ENCODE data around the gene RUVBL2.

The RUVBL2 gene

DNA sequence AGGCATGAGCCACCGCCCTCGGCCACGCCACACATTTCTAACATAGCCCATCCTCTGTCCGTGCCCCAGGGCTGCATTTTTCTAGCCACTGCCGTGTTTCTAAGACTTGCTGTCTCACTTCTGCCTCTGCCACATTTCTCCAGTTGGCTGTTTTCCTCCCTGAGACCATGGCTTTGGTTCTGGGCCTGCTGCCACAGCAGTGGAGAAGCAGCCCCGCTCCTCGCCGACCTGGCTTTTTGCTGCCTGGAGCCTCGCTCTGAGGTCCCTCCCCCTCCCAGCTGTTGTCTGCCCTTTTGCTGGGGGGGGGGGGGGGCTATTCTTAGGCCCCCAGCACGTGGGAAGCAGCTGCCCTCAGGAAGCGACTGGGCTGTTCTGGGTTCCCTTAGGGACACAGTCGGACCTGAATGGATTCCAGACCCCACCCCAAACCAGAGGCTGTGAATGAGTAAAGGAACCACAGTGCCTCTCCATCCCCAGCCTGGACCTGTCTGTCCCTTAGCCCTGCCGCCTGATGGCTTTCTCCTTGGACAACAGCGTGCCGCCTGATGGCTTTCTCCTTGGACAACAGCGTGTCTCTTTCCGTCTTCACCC lies 3.9 kb upstream of the RUVBL2 start:
- DNase-seq = no peak

DNA sequence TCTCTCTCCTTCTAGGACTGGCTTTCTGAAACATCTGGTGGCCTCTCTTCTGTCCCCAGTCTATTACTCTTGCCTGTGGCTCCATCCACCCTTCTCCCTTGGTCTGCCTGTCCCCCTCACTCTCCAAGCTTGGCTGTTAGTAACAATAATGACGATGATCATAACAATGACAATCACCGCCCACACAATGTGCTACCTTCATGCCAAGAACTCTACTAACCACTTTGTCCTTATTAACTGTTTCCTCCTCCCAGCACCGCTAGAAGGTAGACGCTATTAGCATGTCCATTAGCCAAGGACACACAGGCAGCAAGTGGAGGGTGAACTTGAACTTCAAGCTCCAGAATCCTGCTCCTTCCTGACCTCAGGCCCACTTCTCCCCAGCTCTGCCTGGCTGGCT lies 3.3 kb upstream of the RUVBL2 start:
- DNase-seq = no peak

DNA sequence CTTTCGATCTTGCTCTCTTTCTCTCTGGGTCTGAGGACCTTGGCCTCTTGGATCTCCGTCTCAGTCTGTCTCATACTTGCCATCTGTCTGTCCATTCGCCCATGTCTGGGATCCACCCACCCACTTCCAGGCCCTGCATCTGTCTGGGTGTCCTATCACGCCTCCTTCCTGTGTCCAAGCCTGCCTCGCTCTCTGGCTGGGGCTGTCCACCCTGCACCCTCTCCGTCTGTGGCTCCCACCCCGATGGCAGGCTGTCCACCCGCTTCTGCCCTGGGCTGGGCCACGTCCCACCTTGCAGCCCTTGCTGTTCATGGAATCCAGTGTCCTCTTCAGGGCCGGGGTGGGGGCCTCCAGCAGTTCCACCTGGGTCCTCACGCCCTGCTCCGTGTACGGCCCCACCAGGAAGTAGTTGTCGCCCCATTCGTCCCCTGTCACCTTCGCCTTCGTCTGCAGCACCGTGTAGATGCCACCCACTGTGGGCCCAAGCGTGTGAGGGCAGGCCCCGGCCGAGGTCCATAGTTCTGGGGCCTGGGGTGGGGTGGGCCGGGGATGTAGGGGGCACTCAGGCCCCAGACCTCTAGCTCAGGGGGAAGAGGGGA lies 2.6 kb upstream of the RUVBL2 start:
- no peak for DNase-seq

DNA sequence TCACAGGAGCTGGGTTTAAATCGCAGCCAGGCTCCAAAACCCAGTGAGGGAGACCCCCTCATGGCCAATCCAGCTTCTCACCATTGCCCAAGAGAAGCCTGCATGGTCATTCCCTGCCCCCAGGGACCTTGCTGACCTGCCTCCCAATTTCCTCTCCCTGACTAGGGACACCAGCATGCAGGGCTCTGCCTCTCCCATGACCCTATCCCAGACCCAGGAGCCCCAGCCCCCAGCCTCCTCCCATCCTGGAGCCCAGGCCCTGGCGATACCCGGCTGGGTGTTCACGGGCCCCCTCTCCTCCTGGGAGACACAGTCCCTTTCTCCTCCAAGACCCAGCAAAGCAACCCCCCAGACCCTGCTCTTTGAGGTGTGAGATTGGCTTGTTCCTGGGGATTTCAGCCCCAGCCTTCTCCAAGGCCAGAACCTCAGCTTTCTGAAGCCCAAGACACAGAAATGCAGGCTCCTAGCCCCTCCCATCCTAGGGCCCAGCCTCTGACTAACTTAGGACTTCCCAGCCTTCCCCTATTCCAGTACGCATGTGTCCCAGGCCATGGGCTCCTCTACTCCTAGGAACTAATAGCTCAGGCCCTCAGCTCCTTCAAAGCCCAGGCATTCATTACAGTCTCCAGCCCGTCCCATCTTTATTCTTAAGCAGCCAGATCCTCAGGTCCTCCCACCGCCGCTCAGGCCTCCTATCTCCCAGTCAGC lies 1.7 kb upstream of the RUVBL2 start:
- DNase-seq = peak; percentile 88

DNA sequence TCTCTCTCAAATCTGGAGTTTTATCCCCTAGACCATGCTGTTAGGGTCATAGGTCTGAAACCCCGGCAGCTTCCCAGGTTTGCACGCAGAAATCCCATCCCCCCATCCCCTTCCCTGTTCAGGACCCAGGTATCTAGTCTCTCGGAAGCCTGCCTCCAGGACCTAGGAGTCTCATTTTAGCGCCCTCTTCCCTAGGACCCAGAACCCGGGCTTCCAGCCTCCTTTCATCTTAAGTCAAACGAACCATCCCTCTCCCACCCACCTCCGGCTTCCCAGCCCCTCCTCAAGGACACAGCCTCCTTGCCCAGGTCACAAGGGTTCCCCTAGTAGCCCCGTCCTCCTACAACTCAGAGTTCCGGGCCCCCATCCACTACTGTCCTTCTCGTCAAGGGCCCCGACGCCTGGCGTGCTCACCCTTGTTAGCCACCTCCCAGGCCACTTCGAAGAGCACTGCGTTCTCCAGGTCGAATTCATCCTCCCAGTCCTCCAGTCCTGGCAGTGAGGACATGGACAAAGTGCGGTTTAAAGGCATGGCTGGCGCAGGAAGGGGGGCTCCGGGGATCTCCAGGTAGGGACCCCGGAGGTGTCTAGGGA lies 1.0 kb upstream of the RUVBL2 start:
- DNase-seq = no peak

DNA sequence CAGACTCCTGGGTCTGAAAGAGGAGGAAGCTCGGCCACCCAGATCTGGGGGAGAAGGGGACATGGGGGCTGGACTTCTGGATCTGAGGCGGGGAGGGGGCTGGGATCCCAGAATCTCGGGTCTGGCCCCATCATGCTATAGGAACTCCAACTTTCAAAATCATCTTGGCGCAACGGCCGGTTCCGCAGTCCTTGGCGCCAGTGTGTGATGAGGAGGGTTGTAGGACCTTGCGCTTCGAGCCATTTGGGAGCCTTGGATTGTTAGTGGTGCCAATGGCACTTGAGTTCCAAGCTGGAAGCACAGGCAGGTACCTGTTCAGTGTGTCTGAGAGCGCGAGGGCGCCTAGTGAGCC lies 324 bp downstream of the RUVBL2 start:
- DNase-seq = no peak

DNA sequence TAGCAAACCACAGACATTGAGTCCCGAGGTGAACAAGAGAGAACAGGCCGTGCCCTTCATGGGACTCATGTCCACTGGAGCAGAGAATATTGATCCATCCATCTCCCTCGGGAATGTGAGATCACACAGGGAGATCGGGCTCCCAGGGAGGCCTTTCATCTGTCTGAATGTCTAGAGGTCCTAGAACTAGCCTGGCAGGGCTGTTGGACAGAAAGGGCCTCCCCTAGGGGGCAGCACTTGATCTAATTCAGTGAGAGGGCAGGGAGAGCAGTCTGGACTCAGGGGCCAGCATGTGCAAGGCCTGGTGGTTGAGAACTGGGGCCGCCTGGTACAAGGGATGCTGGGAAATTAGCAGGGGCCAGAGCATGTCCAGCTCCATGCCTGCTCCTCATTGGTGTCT lies 4.3 kb downstream of the RUVBL2 start:
- peak; percentile 71 for DNase-seq

DNA sequence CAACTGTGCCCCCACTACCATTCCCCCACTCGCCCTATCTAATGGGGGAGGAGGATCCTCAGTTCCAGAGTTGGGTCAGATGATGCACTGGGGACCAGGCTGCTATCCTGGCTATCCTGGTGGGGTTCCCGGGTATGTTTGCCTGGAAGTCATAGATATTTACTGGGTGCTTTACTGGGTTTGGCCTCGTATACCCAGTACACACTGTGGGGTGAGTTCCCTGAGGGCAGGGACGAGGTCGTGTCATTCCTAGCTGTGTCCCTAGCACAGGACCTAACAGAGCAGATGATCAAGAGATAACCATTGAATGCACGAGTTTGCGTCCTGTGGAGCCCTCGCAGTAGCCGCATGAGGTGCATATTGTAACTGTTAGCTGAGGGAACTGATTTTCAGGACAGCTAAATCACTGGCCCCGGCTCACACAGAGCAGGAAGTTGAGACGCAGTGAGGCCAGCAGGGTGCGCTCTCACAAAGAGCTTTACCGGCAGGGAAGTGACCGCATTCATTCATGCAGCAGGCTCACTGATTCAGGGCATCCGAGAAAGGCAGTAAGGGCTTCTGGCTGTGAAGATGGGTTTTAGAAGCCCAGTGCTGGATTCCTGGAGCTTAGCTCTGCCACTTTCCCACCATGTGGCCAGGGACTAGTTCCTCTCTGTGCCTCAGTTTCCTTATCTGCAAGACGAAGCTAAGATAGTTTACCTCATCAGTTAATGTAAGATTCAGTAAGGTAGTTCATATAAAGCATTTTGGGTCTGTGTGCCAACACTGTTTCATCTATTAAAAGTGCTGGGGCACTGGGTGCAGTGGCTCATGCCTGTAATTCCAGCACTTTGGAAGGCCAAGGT lies 6.0 kb downstream of the RUVBL2 start:
- DNase-seq = peak; percentile 67

DNA sequence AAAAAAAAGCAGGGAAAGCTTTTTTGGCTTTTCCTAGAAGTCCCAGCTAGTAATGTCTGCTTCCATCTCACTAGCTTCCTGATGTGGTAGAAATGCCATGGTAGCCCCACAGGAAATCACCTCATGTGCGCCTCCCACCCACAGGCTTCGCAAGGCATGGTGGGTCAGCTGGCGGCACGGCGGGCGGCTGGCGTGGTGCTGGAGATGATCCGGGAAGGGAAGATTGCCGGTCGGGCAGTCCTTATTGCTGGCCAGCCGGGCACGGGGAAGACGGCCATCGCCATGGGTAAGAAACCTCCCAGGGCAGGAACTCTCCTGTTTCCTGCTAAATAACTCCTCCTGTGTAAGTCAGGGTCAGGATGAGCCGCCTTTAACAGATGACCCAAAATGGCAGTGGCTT lies 10.4 kb downstream of the RUVBL2 start:
- no peak for DNase-seq

DNA sequence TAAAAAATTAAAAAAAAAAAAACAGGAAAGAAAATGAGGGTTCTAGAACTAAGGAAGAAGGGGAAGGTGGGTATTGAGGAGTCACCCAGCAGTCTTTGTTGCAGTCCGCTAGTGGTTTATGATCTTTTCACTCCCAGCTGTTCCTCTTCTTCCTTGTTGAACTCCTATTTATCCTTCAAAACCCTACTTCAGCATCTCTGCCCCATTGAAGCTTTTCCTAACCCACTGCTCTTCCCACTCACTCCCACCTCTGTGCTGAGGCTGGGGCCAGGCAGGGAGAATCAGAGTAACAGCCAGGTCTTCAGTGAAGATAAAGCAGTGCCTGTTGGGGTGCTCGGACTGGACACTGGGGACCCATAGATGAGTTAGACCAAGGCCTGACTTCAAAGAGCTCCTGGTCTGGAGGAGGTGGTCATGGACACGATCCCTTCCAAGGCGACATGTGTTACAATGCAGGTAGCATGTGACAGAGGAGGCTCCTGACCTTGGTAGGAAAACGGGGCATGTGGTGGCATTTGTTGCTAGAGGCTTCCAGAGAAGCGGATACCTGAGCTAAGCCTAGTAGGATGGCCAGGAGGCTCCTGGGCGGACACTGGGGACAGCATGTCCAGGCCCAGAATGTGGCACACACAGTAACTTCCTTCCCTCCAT lies 11.4 kb downstream of the RUVBL2 start:
- DNase-seq = no peak

DNA sequence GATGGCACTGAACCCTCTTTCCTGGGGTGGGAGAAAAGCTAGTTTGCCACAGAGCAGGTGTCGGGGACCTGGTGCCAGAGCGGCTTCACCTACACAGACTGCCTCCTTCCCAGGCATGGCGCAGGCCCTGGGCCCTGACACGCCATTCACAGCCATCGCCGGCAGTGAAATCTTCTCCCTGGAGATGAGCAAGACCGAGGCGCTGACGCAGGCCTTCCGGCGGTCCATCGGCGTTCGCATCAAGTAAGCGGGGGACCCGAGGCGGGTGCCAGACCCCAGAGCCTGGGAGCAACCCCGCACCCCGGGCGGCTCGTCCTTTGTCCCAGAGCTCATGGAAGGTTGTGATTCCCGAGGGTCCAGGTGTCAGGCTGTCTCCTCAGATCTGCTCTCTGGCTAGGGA lies 13.2 kb downstream of the RUVBL2 start:
- DNase-seq = no peak

DNA sequence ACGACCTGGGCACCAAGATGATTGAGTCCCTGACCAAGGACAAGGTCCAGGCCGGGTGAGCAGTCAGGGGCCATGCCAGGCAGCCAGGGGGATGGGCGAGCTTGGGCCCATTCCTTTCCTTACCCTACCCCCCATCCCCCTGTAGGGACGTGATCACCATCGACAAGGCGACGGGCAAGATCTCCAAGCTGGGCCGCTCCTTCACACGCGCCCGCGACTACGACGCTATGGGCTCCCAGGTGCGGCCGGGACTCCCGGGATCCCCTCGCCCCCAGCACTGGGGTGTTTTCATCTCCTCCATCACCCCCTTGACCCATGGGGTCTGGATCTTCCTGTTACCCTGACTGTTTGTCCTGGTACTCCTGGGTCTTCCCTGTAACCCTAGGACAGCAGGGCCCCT lies 16.1 kb downstream of the RUVBL2 start:
- no peak for DNase-seq

DNA sequence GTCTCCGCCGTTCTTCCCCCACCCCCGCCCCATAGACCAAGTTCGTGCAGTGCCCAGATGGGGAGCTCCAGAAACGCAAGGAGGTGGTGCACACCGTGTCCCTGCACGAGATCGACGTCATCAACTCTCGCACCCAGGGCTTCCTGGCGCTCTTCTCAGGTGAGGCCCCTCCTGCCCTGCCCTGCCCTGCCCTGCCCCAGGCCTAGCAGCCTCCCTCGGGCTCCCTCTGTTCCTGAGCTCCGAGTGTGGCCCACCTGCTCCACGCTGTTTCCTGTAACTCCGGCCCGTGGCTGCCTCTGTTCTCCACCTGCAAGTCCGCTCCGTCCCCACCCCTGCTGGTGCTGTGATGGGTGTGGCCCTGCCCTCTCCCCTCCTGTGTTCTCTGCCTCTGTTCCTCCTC lies 16.8 kb downstream of the RUVBL2 start:
- no peak for DNase-seq

DNA sequence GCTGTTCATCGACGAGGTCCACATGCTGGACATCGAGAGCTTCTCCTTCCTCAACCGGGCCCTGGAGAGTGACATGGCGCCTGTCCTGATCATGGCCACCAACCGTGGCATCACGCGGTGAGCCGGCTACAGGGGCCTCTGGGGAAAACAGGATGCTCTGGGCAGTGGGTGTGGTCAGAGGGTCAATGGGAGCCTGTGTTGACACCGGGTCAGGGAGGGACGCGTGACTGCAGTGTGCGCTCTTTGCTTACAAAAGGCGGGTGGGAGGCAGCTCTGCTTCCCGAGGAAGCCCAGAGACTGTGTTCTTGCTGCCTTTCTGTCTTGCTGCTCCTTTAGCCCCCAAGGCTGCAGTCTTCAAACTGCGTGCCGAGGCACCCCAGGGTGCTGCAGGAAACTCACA lies 17.5 kb downstream of the RUVBL2 start:
- DNase-seq = no peak

DNA sequence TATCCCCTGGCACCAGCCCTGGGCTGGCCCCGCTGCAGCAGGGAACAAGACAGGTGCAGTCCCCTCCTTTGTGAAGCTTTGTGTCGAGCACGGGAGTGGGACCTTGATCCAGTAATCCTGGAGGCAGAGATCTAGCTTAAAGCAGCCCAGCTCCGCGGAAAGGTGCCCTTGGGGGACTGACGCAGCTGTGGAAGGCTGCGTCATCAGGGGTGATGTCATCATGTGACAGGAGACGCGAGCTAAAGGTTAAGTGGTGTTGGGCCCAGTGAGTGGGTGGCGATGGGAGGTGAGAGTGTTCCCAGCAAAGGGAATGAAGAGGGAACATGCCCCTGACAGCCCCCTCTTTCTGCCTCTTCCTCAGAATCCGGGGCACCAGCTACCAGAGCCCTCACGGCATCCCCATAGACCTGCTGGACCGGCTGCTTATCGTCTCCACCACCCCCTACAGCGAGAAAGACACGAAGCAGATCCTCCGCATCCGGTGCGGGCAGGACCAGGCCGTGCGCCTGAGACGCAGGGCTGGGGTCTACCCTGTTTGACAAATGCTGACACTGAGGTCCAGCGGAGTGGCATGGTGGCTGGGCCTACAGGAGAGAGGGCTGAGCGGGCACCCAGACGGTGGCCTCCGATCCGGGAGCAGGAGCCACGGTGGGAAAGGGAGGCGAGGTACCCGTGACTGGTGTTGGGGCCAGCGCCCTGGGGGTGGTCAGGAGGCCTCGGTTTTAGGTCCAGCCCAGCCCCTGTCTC lies 20.6 kb downstream of the RUVBL2 start:
- DNase-seq = peak; percentile 49

DNA sequence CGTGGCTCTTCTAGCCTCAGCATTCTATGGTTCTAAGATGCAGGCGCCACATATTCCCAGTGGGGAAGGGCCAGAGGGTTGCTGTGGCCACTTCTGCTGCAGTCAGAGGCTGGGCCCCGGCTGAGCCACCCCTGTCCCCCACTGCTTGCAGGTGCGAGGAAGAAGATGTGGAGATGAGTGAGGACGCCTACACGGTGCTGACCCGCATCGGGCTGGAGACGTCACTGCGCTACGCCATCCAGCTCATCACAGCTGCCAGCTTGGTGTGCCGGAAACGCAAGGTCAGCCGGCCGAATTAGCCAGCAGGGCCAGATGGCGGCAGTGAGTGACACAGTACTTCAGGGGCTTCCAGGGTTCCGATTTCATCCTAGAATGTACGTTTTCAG lies 21.2 kb downstream of the RUVBL2 start:
- no peak for DNase-seq

DNA sequence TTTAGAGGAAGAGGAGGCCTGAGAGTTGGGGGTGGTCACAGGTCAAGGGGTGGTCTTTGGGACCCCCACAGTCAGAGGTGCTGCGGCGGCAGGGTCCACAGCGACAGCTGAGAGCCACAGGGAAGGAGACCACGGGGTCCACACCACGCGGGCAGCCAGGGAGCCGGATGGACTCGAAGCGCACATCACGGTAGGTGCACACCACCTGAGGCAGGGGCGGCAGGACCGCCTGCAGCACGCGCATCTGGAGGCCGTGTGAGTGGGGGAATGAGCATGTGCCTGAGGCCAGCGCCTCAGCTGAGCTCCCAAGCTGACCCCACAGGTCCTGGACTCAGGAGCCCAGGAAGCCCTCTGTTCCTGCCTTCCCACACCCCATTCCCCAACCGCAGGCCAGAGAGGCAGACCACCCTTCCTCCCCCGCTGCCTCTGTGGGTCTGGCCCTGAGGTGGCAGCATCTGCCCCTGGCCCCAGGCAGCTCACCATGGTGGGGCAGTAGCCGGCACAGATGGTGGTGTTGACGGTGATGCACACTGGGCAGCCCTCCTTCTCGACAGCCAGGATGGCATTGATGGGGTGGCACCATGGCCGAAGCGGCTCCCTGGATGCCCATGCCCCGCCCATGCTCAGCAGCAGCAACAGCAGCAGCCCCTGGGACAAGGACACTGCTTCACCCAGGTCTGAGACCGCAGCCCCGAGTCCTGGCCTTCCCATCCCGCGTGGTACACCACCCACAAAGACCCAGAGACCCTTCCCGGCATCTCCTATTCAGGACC lies 22.6 kb downstream of the RUVBL2 start:
- DNase-seq = no peak

DNA sequence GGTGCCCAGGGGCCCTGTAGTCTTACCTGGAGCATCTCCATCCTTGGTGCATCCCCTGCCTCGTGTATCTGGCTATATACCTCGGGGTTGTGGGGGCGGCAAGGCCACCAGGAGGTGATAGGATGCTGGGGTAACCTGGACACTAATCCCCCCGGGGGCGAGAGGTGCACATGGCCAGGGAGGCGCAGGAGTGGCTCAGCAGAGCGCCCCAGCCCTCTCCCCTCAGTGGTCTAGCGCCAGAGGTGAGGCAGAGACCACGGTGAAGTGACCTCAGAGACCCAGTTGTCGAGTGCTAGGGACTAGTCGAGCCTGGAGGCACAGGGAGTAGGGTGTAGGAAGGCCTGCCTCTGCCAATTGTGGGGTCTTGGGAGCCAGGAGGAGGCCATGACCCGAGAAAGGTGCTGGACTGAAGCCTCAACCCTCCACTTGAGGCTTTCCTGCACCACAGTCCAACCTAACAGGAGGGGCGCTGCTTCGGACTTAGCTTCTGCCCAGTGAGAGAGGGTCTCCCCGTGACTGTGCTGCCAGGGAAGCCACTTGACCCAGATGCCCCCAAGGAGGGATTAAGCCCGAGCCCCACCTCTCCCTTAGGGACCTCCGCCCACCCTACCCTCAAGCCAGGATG lies 23.5 kb downstream of the RUVBL2 start, which contains the start of gene LHB:
Gene LHB, minus strand, starts transcription at position 51 of the 625 bp plus-strand sequence. Its CDS starts 10 bp downstream, at position 41.
- no peak for DNase-seq

DNA sequence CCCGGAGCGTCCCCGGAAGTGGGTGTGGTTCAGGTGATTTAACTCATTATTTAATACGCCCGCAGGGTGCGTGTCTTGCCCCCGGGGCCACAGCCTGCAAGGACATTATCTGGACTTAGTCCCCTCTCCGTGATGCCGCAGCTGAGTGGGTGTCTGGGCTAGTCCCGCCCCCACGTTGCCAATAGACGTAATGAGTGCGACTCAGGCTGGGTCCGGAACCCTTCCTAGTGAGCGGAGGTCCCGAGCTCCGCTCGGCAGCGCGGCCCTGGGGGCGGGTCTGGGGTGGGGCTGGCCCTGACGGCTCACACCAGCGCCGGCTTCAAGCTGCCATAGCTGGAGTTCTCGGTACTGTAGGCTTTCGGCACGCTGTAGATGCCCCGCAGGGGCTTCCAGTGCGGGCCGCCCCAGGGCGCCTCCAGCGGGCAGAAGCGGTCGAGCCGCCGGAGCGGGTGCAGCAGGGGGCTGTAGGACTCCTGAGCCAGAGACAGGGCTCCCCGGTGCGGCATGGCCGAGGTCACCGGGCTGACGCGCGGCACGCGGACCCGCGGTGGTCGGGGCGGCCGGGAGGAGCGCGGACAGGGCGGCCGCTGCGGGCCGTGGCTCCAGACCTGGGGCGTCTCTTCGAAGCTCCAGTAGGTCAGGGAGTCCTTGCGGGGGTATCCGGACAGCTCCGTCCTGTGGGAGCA lies 24.1 kb downstream of the RUVBL2 start:
- DNase-seq = peak; percentile 79
